ENCODE data around the gene PNPO. TPM values are rescaled to one million over a fixed set of nuclear protein-coding genes. Genes with fewer than 3 reads are reported as not detected.

The PNPO gene
- total RNA-seq, 4 donors from 2014 or later = 20.1 to 39.7 (median 30.8) TPM

GRCh38 chr17:47975189-47975822, 33.9 kb downstream of the PNPO start:
- no peak for DNase-seq (ENCODE audit: low spot score)
- no peak for TF ChIP-seq CTCF (IDR thresholded peaks at IDR 0.05)
- ATAC-seq (ENCODE audit: low FRiP score) = no peak

DNA sequence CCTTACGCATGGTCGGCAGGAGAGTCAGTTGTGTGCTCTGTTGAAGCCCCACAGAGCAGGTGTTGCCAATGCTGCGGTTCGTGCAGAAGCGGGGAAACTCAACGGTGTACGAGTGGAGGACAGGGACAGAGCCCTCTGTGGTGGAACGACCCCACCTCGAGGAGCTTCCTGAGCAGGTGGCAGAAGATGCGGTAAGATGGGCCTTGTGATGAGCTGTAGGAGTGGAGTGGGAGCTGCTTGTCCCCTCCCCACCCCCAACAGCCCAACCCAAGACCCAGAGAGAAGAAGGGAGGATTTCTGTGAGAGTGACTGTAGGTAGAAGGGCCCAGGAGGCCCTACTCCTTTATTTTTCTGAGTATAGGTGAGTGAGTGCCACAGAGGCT, 34.4 kb downstream of the PNPO start:
- ATAC-seq (ENCODE audit: low FRiP score) (no peak), DNase-seq (ENCODE audit: low spot score) (no peak)
- no peak for TF ChIP-seq CTCF (IDR thresholded peaks at IDR 0.05)

GRCh38 chr17:47978324-47978723, 37.0 kb downstream of the PNPO start:
- ATAC-seq (ENCODE audit: low FRiP score) (peak; percentile 31), DNase-seq (ENCODE audit: low spot score) (peak; percentile 32)
- peak in 1 of 3 donors; percentile 12 for TF ChIP-seq CTCF (IDR thresholded peaks at IDR 0.05)

- DNase-seq (ENCODE audit: low spot score) = no peak
- TF ChIP-seq CTCF (IDR thresholded peaks at IDR 0.05) = no peak
- no peak for ATAC-seq (ENCODE audit: low FRiP score)
Measured at GRCh38 chr17:47980541-47980940, 39.2 kb downstream of the PNPO start.

- no peak for ATAC-seq (ENCODE audit: low FRiP score)
- no peak for TF ChIP-seq CTCF (IDR thresholded peaks at IDR 0.05)
- DNase-seq (ENCODE audit: low spot score) = no peak
Measured at GRCh38 chr17:47981462-47981861, 40.1 kb downstream of the PNPO start.

DNA sequence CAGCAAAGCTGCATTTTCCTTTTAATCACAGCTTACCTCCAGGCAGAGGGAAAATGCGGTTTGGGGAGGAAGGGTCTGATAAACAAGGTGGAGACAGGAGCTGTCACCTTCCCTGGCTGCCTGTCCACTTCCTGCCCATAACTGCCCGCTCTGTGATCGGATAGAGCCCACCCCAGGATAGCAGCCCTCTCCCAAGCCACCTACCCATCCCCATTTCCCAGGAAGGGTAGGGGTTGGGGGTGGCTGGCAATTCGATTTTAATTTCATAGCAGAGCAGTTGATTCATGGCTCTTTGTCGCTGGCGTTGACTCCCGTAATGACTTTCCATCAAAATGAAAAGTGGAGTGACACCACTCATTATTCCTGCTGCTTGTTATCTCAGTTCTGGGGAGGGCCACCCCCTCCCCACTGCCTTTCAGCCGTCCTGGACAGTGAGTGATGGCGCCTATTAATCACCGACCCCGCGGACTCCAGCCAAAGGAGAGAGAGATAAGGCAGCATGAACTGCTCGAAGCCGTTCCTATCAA, 40.8 kb downstream of the PNPO start:
- no peak for DNase-seq (ENCODE audit: low spot score)
- TF ChIP-seq CTCF (IDR thresholded peaks at IDR 0.05) = no peak
- no peak for ATAC-seq (ENCODE audit: low FRiP score)

Data from omental fat pad (tissue), 4 donors.